GM18951 (cell line): ENCODE measurements around the gene PLA2G3.
"Not testable (repeated sequence)": the region's sequence is repeated elsewhere in the genome, so short reads cannot be mapped to it uniquely, and the experiment has no call there.

Experiments
- POLR2A ChIP-seq: IDR thresholded peaks from 4 replicates; pipeline ENCODE4 v1.6.1; 2011; ENCODE audit warnings: mild to moderate bottlenecking; ENCODE audit not compliant: insufficient read length, insufficient read depth; ENCODE audit errors: extremely low read depth
- in situ Hi-C: fragments of 300-500 bp; cut with MboI; formaldehyde crosslinking; loops from one replicate; pipeline ENCODE4 v1.12.0; 2022; ENCODE audit warnings: low sequenced_read_pairs, mixed read lengths, inconsistent platforms; ENCODE audit not compliant: unreplicated experiment

Gene PLA2G3

GRCh38 chr22:31098632-31099110, 41.6 kb downstream of the PLA2G3 start:
- in situ Hi-C loops = no loop called here
- TF ChIP-seq POLR2A = no peak

DNA sequence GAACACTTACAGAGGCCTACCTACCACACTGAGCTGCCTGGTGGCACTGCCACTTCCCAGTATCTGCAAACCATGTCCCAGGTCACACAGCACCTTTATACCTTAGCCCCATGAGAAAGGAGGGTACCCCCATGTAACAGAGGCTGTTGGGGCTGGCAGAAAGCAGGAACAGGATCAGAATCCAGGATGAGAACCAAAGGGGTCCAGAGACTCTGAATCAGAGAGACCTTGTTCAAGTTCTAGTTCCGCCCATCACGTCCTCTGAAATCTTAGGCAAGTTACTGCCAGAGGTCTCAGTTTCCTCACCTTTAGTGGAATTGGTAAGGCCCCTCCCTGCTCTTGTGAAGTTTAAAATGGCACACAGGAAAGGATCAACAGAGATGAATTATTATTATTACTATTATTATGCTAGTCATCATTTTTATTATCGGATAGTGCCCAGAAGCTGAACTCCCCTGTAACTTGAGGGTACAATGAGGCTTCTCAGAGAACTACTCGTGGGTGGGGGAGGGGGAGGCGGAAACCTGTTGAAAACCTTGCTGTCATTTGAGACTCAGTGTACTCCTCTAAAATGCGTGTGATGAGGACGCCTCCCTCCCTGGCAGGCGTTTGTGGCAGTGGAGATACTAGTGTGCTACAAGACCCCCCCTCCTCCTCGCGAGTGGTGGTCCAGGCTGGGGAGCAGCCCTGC, 42.2 kb downstream of the PLA2G3 start:
- in situ Hi-C loops = no loop called here
- no peak for TF ChIP-seq POLR2A

GRCh38 chr22:31097539-31097938, 42.8 kb downstream of the PLA2G3 start:
- in situ Hi-C loops = not testable (repeated sequence)

- in situ Hi-C loops = no loop called here
- TF ChIP-seq POLR2A = no peak
Measured at GRCh38 chr22:31096657-31097279, 43.5 kb downstream of the PLA2G3 start.

GRCh38 chr22:31095637-31096249, 44.6 kb downstream of the PLA2G3 start:
- no peak for TF ChIP-seq POLR2A
- in situ Hi-C loops = no loop called here

GRCh38 chr22:31094741-31095140, 45.6 kb downstream of the PLA2G3 start:
- TF ChIP-seq POLR2A = no peak
- in situ Hi-C loops = no loop called here

GRCh38 chr22:31094021-31094551, 46.2 kb downstream of the PLA2G3 start:
- no peak for TF ChIP-seq POLR2A
- in situ Hi-C loops = no loop called here

DNA sequence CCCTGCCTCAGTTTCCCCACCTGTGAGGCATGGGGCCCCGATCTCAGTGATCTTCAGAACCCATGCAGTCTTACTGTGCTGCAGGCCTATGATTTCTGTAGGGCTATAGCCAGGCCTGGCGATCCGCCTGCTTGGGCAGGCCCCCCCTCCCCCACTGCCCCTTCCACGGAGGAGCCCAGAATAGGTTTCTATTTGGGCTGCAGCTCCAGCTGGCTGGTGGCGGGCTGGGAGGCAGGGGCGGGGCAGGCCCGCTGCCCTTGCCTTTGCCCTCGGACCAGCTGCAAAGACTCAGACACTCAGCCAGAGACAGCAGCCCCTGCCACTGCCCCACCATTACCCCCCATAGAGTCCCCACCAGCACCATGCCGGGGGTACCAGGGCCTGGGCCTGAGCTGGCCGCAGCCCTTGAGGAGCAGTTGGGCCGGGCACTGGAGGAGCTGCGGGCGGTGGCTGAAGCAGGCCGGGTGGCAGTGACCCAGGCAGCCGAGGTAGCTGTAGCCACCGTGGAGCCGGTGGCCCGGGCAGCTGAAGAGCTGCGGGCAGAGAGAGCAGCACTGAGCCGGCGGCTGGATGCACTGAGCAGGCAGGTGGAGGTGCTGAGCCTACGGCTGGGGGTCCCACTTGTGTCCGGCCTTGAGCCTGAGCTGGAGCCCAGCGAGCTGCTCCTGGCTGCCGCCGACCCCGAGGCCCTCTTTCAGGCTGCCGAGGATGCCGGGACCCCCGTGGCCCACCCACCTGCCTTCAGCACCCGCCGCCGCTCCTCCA, 47.0 kb downstream of the PLA2G3 start:
- TF ChIP-seq POLR2A = no peak
- in situ Hi-C loops = no loop called here

- TF ChIP-seq POLR2A = no peak
- in situ Hi-C loops = no loop called here
Measured at GRCh38 chr22:31092161-31092560, 48.1 kb downstream of the PLA2G3 start.

- no peak for TF ChIP-seq POLR2A
- in situ Hi-C loops = no loop called here
Measured at GRCh38 chr22:31091106-31091975, 49.0 kb downstream of the PLA2G3 start.

- in situ Hi-C loops = no loop called here
Measured at GRCh38 chr22:31090217-31091085, 49.9 kb downstream of the PLA2G3 start.

More at GRCh38 chr22:31090217-31091085, 49.9 kb downstream of the PLA2G3 start:
- no peak for TF ChIP-seq POLR2A
